Kidney (tissue), 14 donors: ENCODE measurements around the gene PRKAB1. TPM values are rescaled to one million over a fixed set of nuclear protein-coding genes. Genes with fewer than 3 reads are reported as not detected.

Source experiments
- DNase-seq, 5 donors: peaks; one replicate each; pipeline ENCODE4 v3.0.0-alpha.2; 2013 to 2020
- FAIRE-seq: peaks from 2 replicates; lab custom pipeline; 2012; peaks lifted over from hg19 to GRCh38; lab: Jason Lieb, UNC
- H3K27ac ChIP-seq, 2 donors: one replicate each; pipeline ENCODE4 v1.7.0; 2013; ENCODE audit warnings: low read depth in 2 of 2, low read length in 2 of 2, inconsistent platforms in 1 of 2
- H3K27me3 ChIP-seq: one replicate; pipeline ENCODE4 v1.7.1; 2013; ENCODE audit warnings: low read length, inconsistent platforms; ENCODE audit not compliant: control insufficient read depth, insufficient read depth
- H3K36me3 ChIP-seq, 3 donors: one replicate each; pipeline versions ENCODE4 v1.7.0 to v1.7.1; 2013; ENCODE audit warnings: low read length in 3 of 3, control low read depth in 1 of 3, inconsistent platforms in 1 of 3; ENCODE audit not compliant: insufficient read depth in 3 of 3, control insufficient read depth in 2 of 3
- H3K4me1 ChIP-seq, 3 donors: one replicate each; pipeline versions ENCODE4 v1.7.0 to v1.7.1; 2013; ENCODE audit warnings: low read length in 3 of 3, inconsistent platforms in 1 of 3, low read depth in 1 of 3; ENCODE audit not compliant: control insufficient read depth in 2 of 3, insufficient read depth in 2 of 3
- H3K4me3 ChIP-seq, 3 donors: one replicate each; pipeline versions ENCODE4 v1.7.0 to v1.8.1; 2013; ENCODE audit warnings: low read length in 3 of 3, control low read depth in 1 of 3, inconsistent platforms in 1 of 3
- H3K9ac ChIP-seq, 3 donors: one replicate each; pipeline versions ENCODE4 v1.7.0 to v1.7.1; 2013; ENCODE audit warnings: low read length in 3 of 3, control low read depth in 1 of 3, inconsistent platforms in 1 of 3
- H3K9me3 ChIP-seq, 3 donors: one replicate each; pipeline versions ENCODE4 v1.7.0 to v1.7.1; 2013; ENCODE audit warnings: low read length in 3 of 3, control low read depth in 1 of 3, inconsistent platforms in 1 of 3; ENCODE audit not compliant: control insufficient read depth in 2 of 3, insufficient read depth in 1 of 3
- intact Hi-C: fragments of 100-400 bp; cut with DNase I; formaldehyde crosslinking; loops from one replicate; pipeline ENCODE4 v1.11.1; 2022
- polyA plus RNA-seq: library from polyadenylated mRNA; stranded (reverse); fragments of 350-450 nt; fragmentation: Illumina TruSeq; extraction: RNeasy Lipid Tissue Mini Kit (QIAGEN cat#74804); gene quantifications from one replicate; pipeline ENCODE4 v1.2.3, GENCODE V29; 2014; ENCODE audit warnings: low read depth, low replicate concordance; ENCODE audit not compliant: insufficient read depth
- total RNA-seq: library from RNA; stranded (reverse); fragmentation: NEBNext Ultra II Directional; extraction: Animal tissue kit (Norgen Biotek cat#: 25700); gene quantifications from one replicate; pipeline ENCODE4 v1.2.1, GENCODE V29; 2021
- TF ChIP-seq, protein P1 (sequence below): IDR thresholded peaks from 3 replicates; pipeline ENCODE4 v1.5.1; 2012; ENCODE audit warnings: mild to moderate bottlenecking, moderate library complexity, borderline replicate concordance; ENCODE audit not compliant: insufficient read depth; ENCODE audit errors: extremely low read depth
- donor health status: control.
- donor health status: control.
- donor health status: control.
- donor health status: control.
- donor health status: control.
- donor health status: DM: yes; HTN: yes; CAD: no.
- donor health status: Normal renal cell carcinoma (clear cell type).

Gene PRKAB1
- total and polyA plus RNA-seq, 2 donors from 2014 or later, result 79.9 to 165 TPM

DNA sequence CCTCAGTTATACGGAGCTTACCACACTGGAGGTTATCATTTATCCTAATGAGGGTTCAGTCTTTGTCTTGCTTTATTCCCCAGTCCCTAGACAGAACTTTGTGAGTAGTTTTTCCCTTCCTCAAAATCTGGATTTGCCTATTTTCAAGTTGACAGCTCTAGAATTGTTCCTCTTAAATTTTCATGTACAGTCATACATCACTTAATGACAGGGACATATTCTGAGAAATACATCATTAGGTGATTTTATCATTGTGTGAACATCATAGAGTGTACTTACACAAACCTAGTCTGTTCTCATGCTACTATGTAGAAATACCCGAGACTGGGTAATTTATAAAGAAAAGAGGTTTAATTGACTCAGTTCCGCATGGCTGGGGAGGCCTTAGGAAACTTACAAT, 3.1 kb downstream of the PRKAB1 start:
- Histone ChIP-seq H3K9ac (peak overlapping the region in 1 of 3 donors; percentile 60), H3K4me3 (peak overlapping the region in 2 of 3 donors; percentile 40 to 87), H3K4me1 (peaks cover 0 to 51% (median 16%) of the 10 kb centered on the region in 3 donors), H3K27ac (peak overlapping the region; percentile 92 to 94), H3K36me3 (peaks cover 9 to 54% (median 35%) of the 10 kb centered on the region in 3 donors), H3K9me3 (no peaks in the 10 kb centered on the region), H3K27me3 (no peaks in the 10 kb centered on the region)
- TF ChIP-seq, protein P1, sequence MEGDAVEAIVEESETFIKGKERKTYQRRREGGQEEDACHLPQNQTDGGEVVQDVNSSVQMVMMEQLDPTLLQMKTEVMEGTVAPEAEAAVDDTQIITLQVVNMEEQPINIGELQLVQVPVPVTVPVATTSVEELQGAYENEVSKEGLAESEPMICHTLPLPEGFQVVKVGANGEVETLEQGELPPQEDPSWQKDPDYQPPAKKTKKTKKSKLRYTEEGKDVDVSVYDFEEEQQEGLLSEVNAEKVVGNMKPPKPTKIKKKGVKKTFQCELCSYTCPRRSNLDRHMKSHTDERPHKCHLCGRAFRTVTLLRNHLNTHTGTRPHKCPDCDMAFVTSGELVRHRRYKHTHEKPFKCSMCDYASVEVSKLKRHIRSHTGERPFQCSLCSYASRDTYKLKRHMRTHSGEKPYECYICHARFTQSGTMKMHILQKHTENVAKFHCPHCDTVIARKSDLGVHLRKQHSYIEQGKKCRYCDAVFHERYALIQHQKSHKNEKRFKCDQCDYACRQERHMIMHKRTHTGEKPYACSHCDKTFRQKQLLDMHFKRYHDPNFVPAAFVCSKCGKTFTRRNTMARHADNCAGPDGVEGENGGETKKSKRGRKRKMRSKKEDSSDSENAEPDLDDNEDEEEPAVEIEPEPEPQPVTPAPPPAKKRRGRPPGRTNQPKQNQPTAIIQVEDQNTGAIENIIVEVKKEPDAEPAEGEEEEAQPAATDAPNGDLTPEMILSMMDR, result no peak
- FAIRE-seq (no peak), DNase-seq (no peak)
- intact Hi-C loops, result no loop called here

DNA sequence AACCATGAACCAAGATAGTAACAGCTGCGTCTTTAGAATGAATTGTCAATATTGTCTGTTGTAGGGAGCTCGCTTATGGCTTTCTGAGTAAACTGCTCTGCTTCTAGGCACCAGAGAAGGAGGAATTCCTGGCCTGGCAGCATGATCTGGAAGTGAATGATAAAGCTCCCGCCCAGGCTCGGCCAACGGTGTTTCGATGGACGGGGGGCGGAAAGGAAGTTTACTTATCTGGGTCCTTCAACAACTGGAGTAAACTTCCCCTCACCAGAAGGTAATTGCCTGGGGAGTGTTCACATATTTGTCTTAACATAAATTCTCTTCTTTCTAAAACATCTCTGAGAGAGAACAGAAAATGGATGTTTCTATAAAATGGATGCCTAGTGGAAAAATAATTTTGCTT, 4.3 kb downstream of the PRKAB1 start:
- H3K4me3 ChIP-seq, result no peak overlapping the region
- H3K36me3 ChIP-seq, result peaks cover 14 to 65% (median 46%) of the 10 kb centered on the region in 3 donors
- H3K9me3 ChIP-seq, result no peaks in the 10 kb centered on the region
- peak overlapping the region in 1 of 3 donors; percentile 5 for H3K9ac ChIP-seq
- intact Hi-C loops, result no loop called here
- TF ChIP-seq, protein P1, result no peak
- H3K27ac ChIP-seq, result peak overlapping the region; percentile 92 to 94
- DNase-seq (no peak), FAIRE-seq (no peak)
- peaks cover 0 to 47% (median 19%) of the 10 kb centered on the region in 3 donors for H3K4me1 ChIP-seq
- no peaks in the 10 kb centered on the region for H3K27me3 ChIP-seq

DNA sequence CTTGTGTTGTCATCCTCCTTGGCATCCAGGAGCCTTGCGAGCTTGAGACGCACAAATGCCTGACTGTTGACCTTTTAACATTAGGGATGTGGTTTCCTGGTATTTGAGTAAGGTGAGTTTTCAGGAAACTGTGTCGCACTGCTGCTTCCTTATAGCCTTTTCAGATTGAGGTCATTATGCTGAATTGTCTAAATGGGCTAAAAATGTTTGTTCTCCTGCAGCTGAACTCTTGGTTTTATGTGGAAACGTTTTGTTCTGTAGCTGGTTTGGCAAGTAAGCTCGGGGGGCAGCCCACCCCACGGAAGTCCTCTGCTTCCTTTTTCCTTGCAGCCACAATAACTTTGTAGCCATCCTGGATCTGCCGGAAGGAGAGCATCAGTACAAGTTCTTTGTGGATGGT, 5.7 kb downstream of the PRKAB1 start:
- peaks cover 0 to 53% (median 22%) of the 10 kb centered on the region in 3 donors for H3K4me1 ChIP-seq
- H3K27me3 ChIP-seq, result no peaks in the 10 kb centered on the region
- H3K27ac ChIP-seq, result peak overlapping the region; percentile 92 to 94
- H3K4me3 ChIP-seq, result no peak overlapping the region
- peak overlapping the region in 1 of 3 donors; percentile 5 for H3K9ac ChIP-seq
- DNase-seq, result peak in 2 of 5 donors; percentile 64 to 85
- FAIRE-seq, result no peak
- TF ChIP-seq, protein P1, result no peak
- no peaks in the 10 kb centered on the region for H3K9me3 ChIP-seq
- peaks cover 23 to 76% (median 56%) of the 10 kb centered on the region in 3 donors for H3K36me3 ChIP-seq
- intact Hi-C loops, result no loop called here

DNA sequence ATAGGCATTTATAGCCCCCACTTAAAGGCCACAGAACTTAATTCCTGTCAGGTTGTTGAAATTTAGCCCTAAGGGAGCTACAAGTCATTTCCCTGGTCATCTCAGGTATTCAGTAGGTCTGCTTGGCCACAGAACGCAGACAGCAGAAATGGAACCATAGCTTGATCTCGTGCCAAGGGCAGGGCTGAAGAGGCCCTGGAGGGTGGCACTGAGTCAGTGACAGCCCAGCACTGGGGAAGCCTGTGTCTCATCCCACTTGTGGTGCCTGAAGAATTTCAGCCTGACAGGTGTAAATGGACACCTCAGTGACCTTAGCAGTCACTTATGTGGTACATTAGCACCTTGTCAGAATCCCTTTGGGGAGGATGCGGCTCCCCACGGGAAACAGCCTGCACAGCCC, 6.6 kb downstream of the PRKAB1 start:
- TF ChIP-seq, protein P1, result no peak
- Histone ChIP-seq H3K4me1 (peaks cover 0 to 62% (median 26%) of the 10 kb centered on the region in 3 donors), H3K9me3 (no peaks in the 10 kb centered on the region), H3K9ac (no peak overlapping the region), H3K4me3 (no peak overlapping the region), H3K27me3 (no peaks in the 10 kb centered on the region), H3K27ac (peak overlapping the region; percentile 92 to 94), H3K36me3 (peaks cover 28 to 86% (median 64%) of the 10 kb centered on the region in 3 donors)
- intact Hi-C loops, result no loop called here
- FAIRE-seq (no peak), DNase-seq (no peak)
